GM18858 (cell line): ENCODE data around the gene KCTD14.
A peak's percentile ranks its signal among the peaks of the same experiment; 100 is the strongest.
"Not testable (repeated sequence)": the region's sequence is repeated elsewhere in the genome, so short reads cannot be mapped to it uniquely, and the experiment has no call there.

Source experiments
- ATAC-seq: cut with Tn5 transposase; IDR thresholded peaks from one replicate; pipeline ENCODE4 v1.9.1; 2021; ENCODE audit not compliant: unreplicated experiment

KCTD14 gene

GRCh38 chr11:78048561-78048960, 25.5 kb upstream of the KCTD14 start:
- ATAC-seq: no peak

- no peak for ATAC-seq
Observed at GRCh38 chr11:78046486-78046854, 23.4 kb upstream of the KCTD14 start.

- ATAC-seq: no peak
Observed at GRCh38 chr11:78045851-78046485, 22.9 kb upstream of the KCTD14 start.

- no peak for ATAC-seq
Observed at GRCh38 chr11:78044706-78045105, 21.6 kb upstream of the KCTD14 start.

- ATAC-seq: no peak
Observed at GRCh38 chr11:78041843-78042440, 18.9 kb upstream of the KCTD14 start.

GRCh38 chr11:78041380-78041719, 18.3 kb upstream of the KCTD14 start:
- not testable (repeated sequence) for ATAC-seq

GRCh38 chr11:78040691-78041379, 17.8 kb upstream of the KCTD14 start:
- ATAC-seq: no peak

GRCh38 chr11:78039919-78040671, 17.0 kb upstream of the KCTD14 start:
- peak; percentile 62 for ATAC-seq

- ATAC-seq: no peak
Observed at GRCh38 chr11:78039391-78039918, 16.4 kb upstream of the KCTD14 start.

- ATAC-seq: no peak
Observed at GRCh38 chr11:78038697-78039313, 15.7 kb upstream of the KCTD14 start.

GRCh38 chr11:78037825-78038620, 14.9 kb upstream of the KCTD14 start:
- no peak for ATAC-seq

GRCh38 chr11:78037056-78037455, 14.0 kb upstream of the KCTD14 start:
- no peak for ATAC-seq

GRCh38 chr11:78036313-78036712, 13.2 kb upstream of the KCTD14 start:
- no peak for ATAC-seq

- no peak for ATAC-seq
Observed at GRCh38 chr11:78034623-78035022, 11.5 kb upstream of the KCTD14 start.

- ATAC-seq: no peak
Observed at GRCh38 chr11:78033040-78033439, 10.0 kb upstream of the KCTD14 start.

- ATAC-seq: no peak
Observed at GRCh38 chr11:78032090-78032489, 9.0 kb upstream of the KCTD14 start.

GRCh38 chr11:78031629-78032028, 8.6 kb upstream of the KCTD14 start:
- ATAC-seq: peak; percentile 76

- ATAC-seq: no peak
Observed at GRCh38 chr11:78030429-78031325, 7.6 kb upstream of the KCTD14 start.

- ATAC-seq: not testable (repeated sequence)
Observed at GRCh38 chr11:78028423-78028822, 5.3 kb upstream of the KCTD14 start.
